ENCODE data around the gene PLA2R1.
A peak's percentile ranks its signal among the peaks of the same experiment; 100 is the strongest.

PLA2R1 gene

GRCh38 chr2:160005908-160006307 lies 56.5 kb downstream of the PLA2R1 start:
- H3K4me3 ChIP-seq (ENCODE audit: low read depth, low read length) = no peak overlapping the region

DNA sequence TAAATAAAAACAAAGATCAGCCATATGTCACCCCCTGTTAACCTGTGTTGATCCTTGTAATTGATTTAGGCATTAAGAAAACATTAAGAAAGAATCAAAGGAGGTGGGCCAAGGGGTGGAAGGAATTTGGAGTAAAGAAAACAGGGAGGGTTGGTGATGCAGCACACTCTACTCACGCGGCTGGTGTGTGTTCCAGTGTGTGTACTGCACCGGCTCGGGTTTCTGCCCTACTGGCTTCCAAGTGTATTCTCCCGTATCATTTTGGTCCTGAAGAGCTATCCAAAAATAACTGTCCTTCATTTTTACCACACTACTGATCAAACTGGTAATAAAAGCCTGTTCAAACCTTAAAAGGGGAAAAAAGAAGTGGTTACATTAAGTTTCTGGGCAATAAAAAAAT lies 56.9 kb downstream of the PLA2R1 start:
- no peak overlapping the region for H3K4me3 ChIP-seq (ENCODE audit: low read depth, low read length)
- no peak for DNase-seq (ENCODE audit: low read depth)
- TF ChIP-seq, protein P1, sequence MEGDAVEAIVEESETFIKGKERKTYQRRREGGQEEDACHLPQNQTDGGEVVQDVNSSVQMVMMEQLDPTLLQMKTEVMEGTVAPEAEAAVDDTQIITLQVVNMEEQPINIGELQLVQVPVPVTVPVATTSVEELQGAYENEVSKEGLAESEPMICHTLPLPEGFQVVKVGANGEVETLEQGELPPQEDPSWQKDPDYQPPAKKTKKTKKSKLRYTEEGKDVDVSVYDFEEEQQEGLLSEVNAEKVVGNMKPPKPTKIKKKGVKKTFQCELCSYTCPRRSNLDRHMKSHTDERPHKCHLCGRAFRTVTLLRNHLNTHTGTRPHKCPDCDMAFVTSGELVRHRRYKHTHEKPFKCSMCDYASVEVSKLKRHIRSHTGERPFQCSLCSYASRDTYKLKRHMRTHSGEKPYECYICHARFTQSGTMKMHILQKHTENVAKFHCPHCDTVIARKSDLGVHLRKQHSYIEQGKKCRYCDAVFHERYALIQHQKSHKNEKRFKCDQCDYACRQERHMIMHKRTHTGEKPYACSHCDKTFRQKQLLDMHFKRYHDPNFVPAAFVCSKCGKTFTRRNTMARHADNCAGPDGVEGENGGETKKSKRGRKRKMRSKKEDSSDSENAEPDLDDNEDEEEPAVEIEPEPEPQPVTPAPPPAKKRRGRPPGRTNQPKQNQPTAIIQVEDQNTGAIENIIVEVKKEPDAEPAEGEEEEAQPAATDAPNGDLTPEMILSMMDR (conservative IDR thresholded peaks at IDR 0.05; ENCODE audit: low read depth, low read length) = no peak

More at GRCh38 chr2:160005908-160006307, 56.5 kb downstream of the PLA2R1 start:
- TF ChIP-seq, protein P1 (conservative IDR thresholded peaks at IDR 0.05; ENCODE audit: low read depth, low read length) = no peak
- DNase-seq (ENCODE audit: low read depth) = no peak

GRCh38 chr2:159998961-159999360 lies 63.5 kb downstream of the PLA2R1 start:
- TF ChIP-seq, protein P1 (conservative IDR thresholded peaks at IDR 0.05; ENCODE audit: low read depth, low read length) = peak; percentile 48
- DNase-seq (ENCODE audit: low read depth) = peak; percentile 38
- no peak overlapping the region for H3K4me3 ChIP-seq (ENCODE audit: low read depth, low read length)

DNA sequence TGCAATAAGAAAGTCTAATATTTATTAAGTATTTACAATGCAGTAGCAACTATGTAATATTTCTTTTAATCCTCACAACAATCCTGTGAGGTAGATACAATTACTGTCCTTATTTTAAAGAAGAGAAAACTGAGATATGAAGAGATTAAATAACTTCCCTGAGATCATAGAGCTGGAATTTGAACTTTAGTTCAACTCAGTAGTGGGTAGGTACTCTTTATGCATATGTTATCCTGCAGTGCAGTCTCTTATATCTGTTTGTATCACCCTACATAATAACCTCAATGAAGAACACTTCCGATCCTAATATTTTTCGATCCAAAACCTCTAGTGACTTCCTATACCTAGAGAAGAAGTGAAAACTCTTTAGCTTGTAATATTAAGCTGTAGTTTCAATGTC lies 64.2 kb downstream of the PLA2R1 start:
- peak; percentile 56 for DNase-seq (ENCODE audit: low read depth)
- H3K4me3 ChIP-seq (ENCODE audit: low read depth, low read length) = no peak overlapping the region
- TF ChIP-seq, protein P1 (conservative IDR thresholded peaks at IDR 0.05; ENCODE audit: low read depth, low read length) = no peak

DNA sequence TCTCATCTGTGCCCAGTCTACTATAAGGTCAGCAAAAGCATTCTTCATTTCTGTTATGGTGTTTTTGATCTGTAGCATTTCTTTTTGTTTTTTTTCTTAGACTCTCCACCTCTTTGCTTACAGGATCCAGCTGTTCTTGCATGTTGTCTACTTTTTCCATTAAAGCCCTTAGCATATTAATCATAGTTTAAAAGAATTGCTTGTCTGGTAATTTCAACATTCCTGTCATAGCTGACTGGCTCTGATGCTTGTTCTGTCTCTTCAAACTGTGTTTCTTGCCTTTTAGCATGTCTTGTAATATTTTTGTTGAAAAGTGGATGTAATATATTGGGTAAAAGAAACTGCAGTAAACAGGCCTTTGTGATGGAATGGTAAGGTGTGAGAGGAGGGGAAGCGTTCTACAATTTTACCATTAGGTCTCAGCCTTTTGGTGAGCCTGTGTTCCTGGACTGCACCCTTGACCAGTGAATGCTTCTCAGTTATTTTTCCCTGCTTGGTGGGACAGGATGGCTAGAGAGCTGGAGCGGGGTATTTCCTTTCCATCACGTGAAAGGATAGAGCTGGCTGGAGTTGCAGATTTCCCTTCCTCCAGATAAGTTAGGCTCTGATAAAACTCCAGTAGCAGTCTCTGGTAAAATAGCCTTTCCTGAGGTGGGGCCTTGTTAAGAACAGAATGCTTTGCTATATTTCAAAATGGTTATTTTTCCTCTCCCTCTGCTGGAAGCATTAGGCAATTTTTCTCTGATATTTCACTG lies 65.4 kb downstream of the PLA2R1 start:
- H3K4me3 ChIP-seq (ENCODE audit: low read depth, low read length) = no peak overlapping the region
- TF ChIP-seq, protein P1 (conservative IDR thresholded peaks at IDR 0.05; ENCODE audit: low read depth, low read length) = peak; percentile 31
- DNase-seq (ENCODE audit: low read depth) = peak; percentile 87

DNA sequence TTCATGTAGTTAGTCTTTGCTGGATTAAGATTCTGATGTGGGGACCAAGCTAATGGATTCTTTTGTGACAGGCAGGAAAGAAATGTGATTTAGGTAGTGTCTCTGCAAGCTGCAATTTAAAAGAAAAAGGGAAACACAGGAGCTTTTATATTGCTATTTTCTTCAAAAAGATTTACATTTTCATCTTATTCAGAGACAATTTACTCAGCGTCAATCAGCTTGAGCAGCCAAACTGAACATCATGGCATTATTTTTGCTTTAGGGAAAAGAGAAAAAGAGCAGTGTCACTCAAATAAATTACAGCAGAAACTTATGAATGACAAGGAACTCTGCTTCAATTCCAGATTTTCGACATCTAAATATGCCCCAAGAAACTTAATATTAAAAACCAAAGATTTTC lies 67.4 kb downstream of the PLA2R1 start:
- H3K4me3 ChIP-seq (ENCODE audit: low read depth, low read length) = no peak overlapping the region
- TF ChIP-seq, protein P1 (conservative IDR thresholded peaks at IDR 0.05; ENCODE audit: low read depth, low read length) = no peak
- no peak for DNase-seq (ENCODE audit: low read depth)

DNA sequence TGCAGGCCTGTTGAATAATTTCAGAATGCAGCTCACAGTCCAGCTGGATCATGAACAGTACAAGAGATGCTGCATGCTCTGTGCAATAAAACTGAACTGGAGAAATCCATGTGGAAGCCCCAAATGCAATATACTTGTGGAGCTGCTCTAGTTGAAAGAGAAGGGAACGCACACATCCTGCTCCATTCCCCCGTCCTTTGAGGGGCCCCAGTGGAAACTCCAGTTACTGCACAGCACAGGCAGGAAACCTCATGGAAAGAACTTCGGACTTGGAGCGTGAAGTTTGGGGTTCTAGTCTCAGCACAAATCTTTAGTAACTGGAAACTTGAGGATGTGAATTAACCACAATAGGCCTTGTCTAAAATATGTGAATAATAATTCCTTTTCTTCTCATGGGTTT lies 73.2 kb downstream of the PLA2R1 start:
- TF ChIP-seq, protein P1 (conservative IDR thresholded peaks at IDR 0.05; ENCODE audit: low read depth, low read length) = no peak
- DNase-seq (ENCODE audit: low read depth) = no peak
- no peak overlapping the region for H3K4me3 ChIP-seq (ENCODE audit: low read depth, low read length)
